HL-60 (cell line): ENCODE data around the gene SPPL2A.

Experiments used
- POLR2AphosphoS5 ChIP-seq: IDR thresholded peaks from 2 replicates; pipeline ENCODE4 v1.6.1; 2012; ENCODE audit warnings: low read depth
- TF ChIP-seq, protein P1 (sequence below): IDR thresholded peaks from one replicate; pipeline ENCODE4 v1.5.1; 2011; ENCODE audit warnings: low read length, control low read depth, inconsistent platforms; ENCODE audit not compliant: insufficient read depth
- TF ChIP-seq, protein P2 (sequence below): IDR thresholded peaks from 2 replicates; pipeline ENCODE4 v1.6.1; 2012; ENCODE audit warnings: low read depth; ENCODE audit not compliant: insufficient replicate concordance

DNA sequence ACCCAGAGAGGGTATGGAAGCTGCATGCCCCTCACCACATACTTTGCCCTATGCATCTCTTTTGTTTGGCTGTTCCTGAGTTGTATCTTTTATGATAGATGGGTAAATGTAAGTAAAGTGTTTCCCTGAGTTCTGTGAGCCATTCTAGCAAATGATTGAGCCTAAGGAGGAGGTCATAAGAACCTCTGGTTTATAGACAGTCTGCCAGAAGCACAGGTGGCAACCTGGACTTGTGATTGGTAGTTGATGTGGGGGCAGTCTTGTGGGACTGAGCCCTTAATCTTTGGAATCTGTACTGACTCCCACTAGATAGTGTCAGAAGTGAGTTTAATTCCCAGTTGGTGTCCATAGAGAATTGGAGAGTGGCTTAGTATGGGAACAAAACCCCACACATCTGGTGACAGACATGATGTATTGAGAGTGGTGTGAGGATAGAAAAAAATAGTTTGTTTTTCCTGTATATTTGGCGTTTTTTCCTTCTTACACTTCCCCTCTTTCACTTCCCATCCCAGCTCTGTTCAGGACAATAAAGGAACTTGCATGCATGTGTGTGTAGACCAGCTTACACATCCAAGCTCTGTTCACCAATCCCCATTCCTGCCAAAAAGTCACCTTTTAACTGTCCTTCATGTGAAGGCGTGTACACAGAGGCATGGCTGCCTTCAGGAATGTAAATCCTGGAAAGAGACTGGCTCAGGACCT, 38.1 kb upstream of the SPPL2A start:
- TF ChIP-seq, protein P1, sequence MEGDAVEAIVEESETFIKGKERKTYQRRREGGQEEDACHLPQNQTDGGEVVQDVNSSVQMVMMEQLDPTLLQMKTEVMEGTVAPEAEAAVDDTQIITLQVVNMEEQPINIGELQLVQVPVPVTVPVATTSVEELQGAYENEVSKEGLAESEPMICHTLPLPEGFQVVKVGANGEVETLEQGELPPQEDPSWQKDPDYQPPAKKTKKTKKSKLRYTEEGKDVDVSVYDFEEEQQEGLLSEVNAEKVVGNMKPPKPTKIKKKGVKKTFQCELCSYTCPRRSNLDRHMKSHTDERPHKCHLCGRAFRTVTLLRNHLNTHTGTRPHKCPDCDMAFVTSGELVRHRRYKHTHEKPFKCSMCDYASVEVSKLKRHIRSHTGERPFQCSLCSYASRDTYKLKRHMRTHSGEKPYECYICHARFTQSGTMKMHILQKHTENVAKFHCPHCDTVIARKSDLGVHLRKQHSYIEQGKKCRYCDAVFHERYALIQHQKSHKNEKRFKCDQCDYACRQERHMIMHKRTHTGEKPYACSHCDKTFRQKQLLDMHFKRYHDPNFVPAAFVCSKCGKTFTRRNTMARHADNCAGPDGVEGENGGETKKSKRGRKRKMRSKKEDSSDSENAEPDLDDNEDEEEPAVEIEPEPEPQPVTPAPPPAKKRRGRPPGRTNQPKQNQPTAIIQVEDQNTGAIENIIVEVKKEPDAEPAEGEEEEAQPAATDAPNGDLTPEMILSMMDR = no peak
- no peak for TF ChIP-seq POLR2AphosphoS5
- TF ChIP-seq, protein P2, sequence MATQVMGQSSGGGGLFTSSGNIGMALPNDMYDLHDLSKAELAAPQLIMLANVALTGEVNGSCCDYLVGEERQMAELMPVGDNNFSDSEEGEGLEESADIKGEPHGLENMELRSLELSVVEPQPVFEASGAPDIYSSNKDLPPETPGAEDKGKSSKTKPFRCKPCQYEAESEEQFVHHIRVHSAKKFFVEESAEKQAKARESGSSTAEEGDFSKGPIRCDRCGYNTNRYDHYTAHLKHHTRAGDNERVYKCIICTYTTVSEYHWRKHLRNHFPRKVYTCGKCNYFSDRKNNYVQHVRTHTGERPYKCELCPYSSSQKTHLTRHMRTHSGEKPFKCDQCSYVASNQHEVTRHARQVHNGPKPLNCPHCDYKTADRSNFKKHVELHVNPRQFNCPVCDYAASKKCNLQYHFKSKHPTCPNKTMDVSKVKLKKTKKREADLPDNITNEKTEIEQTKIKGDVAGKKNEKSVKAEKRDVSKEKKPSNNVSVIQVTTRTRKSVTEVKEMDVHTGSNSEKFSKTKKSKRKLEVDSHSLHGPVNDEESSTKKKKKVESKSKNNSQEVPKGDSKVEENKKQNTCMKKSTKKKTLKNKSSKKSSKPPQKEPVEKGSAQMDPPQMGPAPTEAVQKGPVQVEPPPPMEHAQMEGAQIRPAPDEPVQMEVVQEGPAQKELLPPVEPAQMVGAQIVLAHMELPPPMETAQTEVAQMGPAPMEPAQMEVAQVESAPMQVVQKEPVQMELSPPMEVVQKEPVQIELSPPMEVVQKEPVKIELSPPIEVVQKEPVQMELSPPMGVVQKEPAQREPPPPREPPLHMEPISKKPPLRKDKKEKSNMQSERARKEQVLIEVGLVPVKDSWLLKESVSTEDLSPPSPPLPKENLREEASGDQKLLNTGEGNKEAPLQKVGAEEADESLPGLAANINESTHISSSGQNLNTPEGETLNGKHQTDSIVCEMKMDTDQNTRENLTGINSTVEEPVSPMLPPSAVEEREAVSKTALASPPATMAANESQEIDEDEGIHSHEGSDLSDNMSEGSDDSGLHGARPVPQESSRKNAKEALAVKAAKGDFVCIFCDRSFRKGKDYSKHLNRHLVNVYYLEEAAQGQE = no peak
